ENCODE measurements around the gene CHAC2. TPM values are rescaled to one million over a fixed set of nuclear protein-coding genes. Genes with fewer than 3 reads are reported as not detected.

CHAC2 gene
- total and polyA plus RNA-seq, 7 donors = 0.68 to 8.1 (median 2.9) TPM

- intact Hi-C loops (cut with DNase I) = no loop called here
- no peak overlapping the region for H3K4me3 ChIP-seq
- no peaks in the 10 kb centered on the region for H3K9me3 ChIP-seq
- H3K27me3 ChIP-seq = no peaks in the 10 kb centered on the region
- H3K4me1 ChIP-seq = no peaks in the 10 kb centered on the region
- peaks cover 0 to 94% (median 23%) of the 10 kb centered on the region in 4 donors for H3K36me3 ChIP-seq
- DNase-seq = no peak
- TF ChIP-seq EP300 (IDR thresholded peaks at IDR 0.05) = no peak
- TF ChIP-seq POLR2A (IDR thresholded peaks at IDR 0.05) = no peak
- TF ChIP-seq POLR2AphosphoS5 (IDR thresholded peaks at IDR 0.05) = no peak
- TF ChIP-seq CTCF (IDR thresholded peaks at IDR 0.05) = no peak
- no peak overlapping the region for H3K27ac ChIP-seq
These were observed 33.9 kb downstream of the CHAC2 start for GRCh38 chr2:53801547-53801946.

- no peak for TF ChIP-seq EP300 (IDR thresholded peaks at IDR 0.05)
- no peak for TF ChIP-seq POLR2A (IDR thresholded peaks at IDR 0.05)
- H3K4me3 ChIP-seq = no peak overlapping the region
- no peak for DNase-seq
- no peaks in the 10 kb centered on the region for H3K9me3 ChIP-seq
- WGBS, 2 donors = 83 to 85% methylated on average over 7 of the region's 7 CpGs
- H3K27ac ChIP-seq = no peak overlapping the region
- intact Hi-C loops (cut with DNase I) = no loop called here
- peaks cover 0 to 93% (median 25%) of the 10 kb centered on the region in 4 donors for H3K36me3 ChIP-seq
- no peaks in the 10 kb centered on the region for H3K4me1 ChIP-seq
- no peaks in the 10 kb centered on the region for H3K27me3 ChIP-seq
These were observed 35.1 kb downstream of the CHAC2 start for GRCh38 chr2:53802617-53803151.

GRCh38 chr2:53811601-53812000, 44.0 kb downstream of the CHAC2 start:
- Histone ChIP-seq H3K4me3 (no peak overlapping the region), H3K4me1 (no peaks in the 10 kb centered on the region), H3K27ac (no peak overlapping the region), H3K36me3 (peaks cover 0 to 98% (median 41%) of the 10 kb centered on the region in 4 donors), H3K9me3 (no peaks in the 10 kb centered on the region), H3K27me3 (no peaks in the 10 kb centered on the region)
- intact Hi-C loops (cut with DNase I) = no loop called here
- WGBS, 2 donors = 97% methylated on average over 3 of the region's 3 CpGs
- no peak for DNase-seq
- no peak for TF ChIP-seq POLR2AphosphoS5 (IDR thresholded peaks at IDR 0.05)
- TF ChIP-seq POLR2A (IDR thresholded peaks at IDR 0.05) = no peak
- TF ChIP-seq CTCF (IDR thresholded peaks at IDR 0.05) = no peak
- TF ChIP-seq EP300 (IDR thresholded peaks at IDR 0.05) = no peak

GRCh38 chr2:53813151-53813550, 45.5 kb downstream of the CHAC2 start:
- no peaks in the 10 kb centered on the region for H3K27me3 ChIP-seq
- no peak overlapping the region for H3K27ac ChIP-seq
- H3K36me3 ChIP-seq = peaks cover 0 to 99% (median 32%) of the 10 kb centered on the region in 4 donors
- H3K4me1 ChIP-seq = no peaks in the 10 kb centered on the region
- no peaks in the 10 kb centered on the region for H3K9me3 ChIP-seq
- intact Hi-C loops (cut with DNase I) = no loop called here
- H3K4me3 ChIP-seq = no peak overlapping the region
- TF ChIP-seq CTCF (IDR thresholded peaks at IDR 0.05) = no peak
- no peak for TF ChIP-seq POLR2AphosphoS5 (IDR thresholded peaks at IDR 0.05)
- no peak for TF ChIP-seq POLR2A (IDR thresholded peaks at IDR 0.05)
- no peak for TF ChIP-seq EP300 (IDR thresholded peaks at IDR 0.05)
- no peak for DNase-seq

GRCh38 chr2:53818854-53819435, 51.3 kb downstream of the CHAC2 start:
- Histone ChIP-seq H3K4me3 (no peak overlapping the region), H3K4me1 (no peaks in the 10 kb centered on the region), H3K27ac (no peak overlapping the region), H3K9me3 (no peaks in the 10 kb centered on the region), H3K27me3 (no peaks in the 10 kb centered on the region), H3K36me3 (peaks cover 0 to 59% (median 13%) of the 10 kb centered on the region in 4 donors)
- TF ChIP-seq EP300 (IDR thresholded peaks at IDR 0.05) = no peak
- 93 to 94% methylated on average over 3 of the region's 3 CpGs for WGBS, 2 donors
- no peak for DNase-seq
- intact Hi-C loops (cut with DNase I) = no loop called here

GRCh38 chr2:53819634-53820033, 52.0 kb downstream of the CHAC2 start:
- no peak for TF ChIP-seq CTCF (IDR thresholded peaks at IDR 0.05)
- TF ChIP-seq POLR2AphosphoS5 (IDR thresholded peaks at IDR 0.05) = no peak
- no peak for TF ChIP-seq EP300 (IDR thresholded peaks at IDR 0.05)
- TF ChIP-seq POLR2A (IDR thresholded peaks at IDR 0.05) = no peak
- DNase-seq = no peak
- Histone ChIP-seq H3K9me3 (no peaks in the 10 kb centered on the region), H3K27ac (no peak overlapping the region), H3K4me1 (no peaks in the 10 kb centered on the region), H3K36me3 (peaks cover 0 to 52% (median 13%) of the 10 kb centered on the region in 4 donors), H3K27me3 (no peaks in the 10 kb centered on the region), H3K4me3 (no peak overlapping the region)
- WGBS, 2 donors = 33 to 74% methylated on average over 4 of the region's 4 CpGs
- intact Hi-C loops (cut with DNase I) = no loop called here
